GM18520 (cell line): ENCODE results near the gene RBM6.
"Not testable (repeated sequence)": the region's sequence is repeated elsewhere in the genome, so short reads cannot be mapped to it uniquely, and the experiment has no call there.

Experiments
- ATAC-seq: cut with Tn5 transposase; IDR thresholded peaks from one replicate; pipeline ENCODE4 v1.9.1; 2021; ENCODE audit not compliant: unreplicated experiment

The RBM6 gene

DNA sequence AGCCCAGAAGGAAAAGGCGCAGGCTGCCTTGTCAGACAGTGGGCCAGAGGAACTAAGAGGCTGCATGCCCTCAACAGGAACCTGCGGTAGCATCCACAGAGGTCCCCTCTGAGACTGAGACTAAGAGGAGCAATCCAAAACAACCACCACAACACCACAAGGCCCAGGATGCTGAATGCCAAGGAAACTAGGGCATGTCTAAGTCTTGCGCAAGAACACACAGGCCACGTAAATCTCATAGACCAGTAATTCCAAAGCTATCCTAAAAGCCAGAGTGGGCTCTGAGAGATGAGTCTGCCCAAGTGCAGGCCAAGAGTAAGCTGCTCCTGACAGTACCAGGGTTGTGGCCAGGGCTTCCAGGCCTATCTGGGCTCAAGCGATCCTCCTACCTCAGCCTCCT is 23.3 kb upstream of the RBM6 start:
- ATAC-seq = no peak

DNA sequence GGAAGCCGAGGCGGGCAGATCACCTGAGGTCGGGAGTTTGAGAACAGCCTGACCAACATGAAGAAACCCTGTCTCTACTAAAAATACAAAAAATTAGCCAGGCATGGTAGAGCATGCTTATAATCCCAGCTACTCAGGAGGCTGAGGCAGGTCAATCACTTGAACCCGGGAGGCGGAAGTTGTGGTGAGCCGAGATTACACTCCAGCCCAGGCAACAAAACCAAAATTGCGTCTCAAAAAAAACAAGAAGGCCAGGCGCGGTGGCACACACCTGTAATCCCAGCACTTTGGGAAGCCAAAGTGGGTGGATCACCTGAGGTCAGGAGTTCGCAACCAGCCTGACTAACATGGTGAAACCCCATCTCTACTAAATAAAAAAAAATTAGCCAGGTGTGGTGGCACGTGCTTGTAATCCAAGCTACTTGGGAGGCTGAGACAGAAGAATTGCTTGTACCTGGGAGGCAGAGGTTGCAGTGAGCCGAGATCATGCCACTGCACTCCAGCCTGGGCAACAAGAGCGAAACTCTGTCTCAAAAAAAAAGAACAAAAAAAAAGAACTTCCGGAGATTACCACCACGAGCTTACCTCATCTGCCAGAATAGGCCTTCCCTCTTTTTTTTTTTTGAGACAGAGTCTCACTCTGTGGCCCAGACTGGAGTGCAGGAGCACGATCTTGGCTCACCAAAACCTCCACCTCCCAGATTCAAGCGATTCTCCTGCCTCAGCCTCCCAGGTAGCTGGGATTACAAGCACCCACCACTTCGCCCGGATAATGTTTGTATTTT is 22.0 kb upstream of the RBM6 start:
- not testable (repeated sequence) for ATAC-seq

DNA sequence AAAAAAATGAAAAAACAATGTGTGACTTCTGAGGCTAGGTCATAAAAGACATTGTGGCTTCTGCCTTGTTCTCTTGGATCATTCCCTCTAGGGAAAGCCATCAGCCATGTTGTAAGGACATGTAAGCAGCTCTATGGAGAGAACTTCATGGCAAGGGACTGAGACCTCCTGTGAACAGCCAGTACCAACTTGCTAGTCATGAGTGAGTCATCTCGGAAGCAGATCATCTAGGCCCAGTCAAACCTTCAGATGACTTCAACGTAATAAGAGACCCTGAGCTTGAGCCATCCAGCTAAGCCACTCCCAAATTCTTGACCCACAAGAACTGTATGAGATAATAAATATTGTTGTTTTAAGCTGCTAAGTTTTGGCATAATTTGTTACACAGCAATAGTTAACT is 15.3 kb upstream of the RBM6 start:
- ATAC-seq = no peak

DNA sequence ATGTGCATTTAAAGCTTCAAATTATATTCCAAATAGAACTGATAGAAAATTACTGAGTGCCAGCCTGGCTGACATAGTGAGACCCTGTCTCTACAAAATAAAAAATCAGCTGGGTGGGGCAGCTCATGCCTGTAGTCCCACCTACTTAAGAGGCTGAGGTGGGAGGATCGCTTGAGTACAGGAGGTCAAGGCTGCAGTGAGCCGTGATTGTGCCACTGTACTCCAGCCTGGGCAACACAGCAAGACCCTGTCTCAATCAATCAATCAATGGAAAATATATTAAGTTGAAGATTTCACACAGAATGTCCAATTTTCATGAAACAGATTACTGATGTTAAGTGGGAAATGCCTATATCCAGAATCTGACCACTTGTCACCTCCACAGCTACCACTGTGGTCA is 14.5 kb upstream of the RBM6 start:
- no peak for ATAC-seq

DNA sequence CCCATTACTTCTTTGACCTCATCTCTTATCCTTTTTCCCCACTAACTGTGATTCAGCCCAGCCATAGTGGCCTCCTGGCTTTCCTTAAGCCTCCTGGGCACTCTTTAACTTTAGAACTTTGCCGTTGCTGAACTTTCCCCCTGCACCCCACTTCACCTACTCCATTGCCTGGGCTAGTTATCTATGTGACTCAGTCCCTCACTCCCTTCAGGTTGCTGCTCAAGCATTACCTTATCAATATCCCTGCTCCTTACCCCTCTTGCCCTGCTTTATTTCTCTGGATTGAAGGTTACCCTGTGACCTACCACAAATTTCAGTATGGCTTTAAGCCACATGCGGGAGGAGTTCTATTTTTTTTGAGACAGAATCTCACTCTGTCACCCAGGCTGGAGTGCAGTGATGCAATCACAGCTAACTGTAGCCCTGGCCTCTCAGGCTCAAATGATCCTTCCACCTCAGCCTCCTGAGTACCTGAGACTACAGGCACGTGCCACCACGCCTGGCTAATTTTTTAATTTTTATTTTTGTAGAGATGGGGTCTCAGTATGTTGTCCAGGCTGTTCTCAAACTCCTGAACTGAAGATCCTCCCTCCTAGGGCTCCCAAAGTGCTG is 13.7 kb upstream of the RBM6 start:
- ATAC-seq = no peak

DNA sequence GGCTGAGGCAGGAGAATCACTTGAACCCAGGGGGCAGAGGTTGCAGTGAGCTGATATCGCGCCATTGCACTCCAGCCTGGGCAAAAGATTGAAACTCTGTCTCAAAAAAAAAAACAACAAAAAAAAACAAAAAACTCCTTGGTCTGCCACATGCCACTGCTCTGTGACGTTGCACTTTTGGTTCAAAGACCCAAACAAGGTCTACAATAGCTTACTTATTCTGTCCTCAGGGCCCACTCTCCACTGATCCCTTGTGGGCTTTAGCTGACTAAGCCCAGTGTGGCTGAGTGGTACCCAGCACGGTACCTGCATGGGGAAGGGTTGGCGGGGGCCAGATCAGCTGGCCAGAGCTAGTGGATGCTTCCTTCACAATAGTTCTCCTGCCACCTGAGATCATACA is 12.2 kb upstream of the RBM6 start:
- no peak for ATAC-seq

DNA sequence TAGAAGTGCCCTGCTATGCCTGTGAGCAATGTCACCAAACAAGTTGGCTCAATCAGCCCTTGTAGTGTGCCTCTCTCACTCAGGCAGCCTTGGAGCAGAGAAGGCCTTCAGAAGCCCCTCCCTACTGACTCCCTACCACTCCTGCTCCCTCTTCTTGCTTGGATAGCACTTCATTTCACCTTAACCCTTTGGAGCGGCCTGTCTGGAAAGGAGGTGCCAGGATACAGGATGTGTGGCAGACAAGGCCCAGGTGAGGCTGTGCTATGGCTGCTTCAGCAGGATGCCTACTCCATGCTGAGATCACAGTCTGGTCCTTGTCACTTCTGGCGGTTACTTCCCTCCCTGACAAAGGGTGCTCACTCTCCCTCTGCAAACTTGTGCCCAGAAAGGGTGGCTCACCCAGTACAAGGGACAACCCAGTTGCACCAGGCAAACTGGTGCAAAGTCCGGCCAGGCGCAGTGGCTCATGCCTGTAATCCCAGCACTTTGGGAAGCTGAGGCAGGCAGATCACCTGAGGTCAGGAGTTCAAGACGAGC is 11.4 kb upstream of the RBM6 start:
- no peak for ATAC-seq

DNA sequence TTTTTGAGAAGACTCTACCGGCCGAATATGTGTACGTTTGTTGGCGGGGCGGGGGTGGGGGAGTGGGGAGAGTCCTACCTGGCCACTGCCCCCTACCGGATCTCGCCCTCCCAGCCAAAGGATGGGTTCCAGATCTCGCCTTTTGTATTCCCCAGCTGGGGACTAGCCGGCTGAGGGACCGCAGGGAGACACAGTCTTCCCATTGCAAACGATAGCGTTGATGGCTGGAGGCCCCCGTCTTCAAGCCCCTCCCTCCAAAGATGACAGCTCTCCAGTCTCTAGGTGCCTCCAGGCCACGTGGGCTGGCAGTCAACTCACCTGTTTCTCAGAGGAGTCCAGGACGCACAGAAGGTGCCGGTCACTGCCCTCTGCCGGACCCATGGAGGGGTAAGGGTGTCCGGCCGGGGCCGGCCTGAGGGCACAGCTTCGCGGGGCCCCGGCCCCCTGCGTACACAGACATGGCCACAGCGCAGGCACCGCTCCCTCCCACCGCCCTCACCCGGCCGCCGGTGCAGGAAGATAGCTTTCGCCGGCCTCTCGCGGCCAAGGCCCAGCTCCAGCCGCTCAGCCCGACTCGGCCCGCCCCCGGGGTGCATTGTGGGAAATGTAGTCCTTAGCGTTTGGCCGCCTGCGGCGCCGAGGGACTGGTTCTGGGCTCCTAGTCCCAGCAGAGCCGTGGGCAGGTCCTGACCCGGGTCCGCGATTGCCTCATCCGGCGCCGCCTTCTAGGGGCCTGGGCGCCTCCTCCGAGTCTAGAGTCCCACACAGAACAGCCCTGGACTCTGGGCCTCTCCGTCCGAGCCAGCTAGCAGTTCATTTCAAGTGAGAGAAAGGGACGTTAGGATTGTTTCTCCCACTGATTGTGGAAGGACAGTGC is 10.4 kb upstream of the RBM6 start, which contains the start of gene MON1A:
MON1A (minus strand) TSS at position 521 of the 877 bp plus-strand sequence. CDS start 16,465 bp downstream, outside the sequence.
- ATAC-seq = peak; percentile 79

DNA sequence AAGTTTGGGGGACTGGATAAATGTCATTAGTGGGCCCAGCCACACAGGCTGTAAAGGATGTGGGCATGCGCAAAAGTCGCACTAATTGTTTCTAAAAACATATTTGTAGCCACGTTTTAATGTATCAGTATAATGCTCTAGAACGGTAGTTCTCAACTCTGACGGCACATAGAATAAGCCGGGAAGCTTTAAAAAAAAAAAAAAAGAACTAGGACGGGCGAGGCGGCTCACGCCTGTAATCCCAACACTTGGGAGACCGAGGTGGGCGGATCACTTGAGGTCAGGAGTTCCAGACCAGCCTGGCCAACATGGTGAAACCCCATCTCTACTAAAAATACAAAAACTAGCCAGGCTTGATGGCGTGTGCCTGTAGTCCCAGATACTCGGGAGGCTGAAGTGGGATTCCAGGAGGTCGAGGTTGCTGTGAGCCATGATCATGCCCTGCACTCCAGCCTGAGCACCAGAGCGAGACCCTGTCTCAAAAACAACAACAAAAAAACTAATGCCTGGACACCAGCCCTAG is 9.7 kb upstream of the RBM6 start:
- ATAC-seq = no peak

DNA sequence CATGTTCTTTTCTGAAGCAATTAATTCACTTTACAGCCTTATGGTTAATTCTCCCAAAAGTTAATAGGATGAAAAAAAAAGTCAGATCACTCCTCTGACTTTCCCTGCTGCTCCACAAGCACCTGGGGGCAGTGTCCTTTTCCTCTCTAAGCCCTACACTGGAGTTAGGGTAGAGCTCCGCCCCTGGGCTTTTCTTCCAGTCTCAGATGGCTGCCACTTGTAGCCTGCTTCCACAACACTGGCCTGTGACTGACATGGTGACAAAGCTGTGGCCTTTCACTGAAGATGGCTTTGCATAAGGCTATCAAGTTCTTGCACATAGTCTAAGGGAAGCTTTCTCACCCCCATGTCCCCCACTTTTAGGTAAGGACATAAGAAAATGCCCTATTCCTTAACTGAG is 9.0 kb upstream of the RBM6 start:
- ATAC-seq = no peak

DNA sequence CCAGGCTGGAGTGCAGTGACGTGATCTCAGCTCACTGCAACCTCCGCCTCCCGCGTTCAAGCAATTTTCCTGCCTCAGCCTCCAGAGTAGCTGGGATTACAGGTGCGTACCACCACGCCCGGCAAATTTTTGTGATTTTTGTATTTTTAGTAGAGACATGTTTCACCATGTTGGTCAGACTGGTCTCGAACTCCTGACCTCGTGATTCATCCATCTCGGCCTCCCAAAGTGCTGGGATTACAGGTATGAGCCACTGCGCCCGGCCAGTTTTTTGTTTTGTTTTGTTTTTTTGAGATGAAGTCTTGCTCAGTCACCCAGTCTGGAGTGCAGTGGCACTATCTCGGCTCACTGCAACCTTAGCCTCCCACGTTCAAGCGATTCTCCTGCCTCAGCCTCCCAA is 7.7 kb upstream of the RBM6 start:
- not testable (repeated sequence) for ATAC-seq

DNA sequence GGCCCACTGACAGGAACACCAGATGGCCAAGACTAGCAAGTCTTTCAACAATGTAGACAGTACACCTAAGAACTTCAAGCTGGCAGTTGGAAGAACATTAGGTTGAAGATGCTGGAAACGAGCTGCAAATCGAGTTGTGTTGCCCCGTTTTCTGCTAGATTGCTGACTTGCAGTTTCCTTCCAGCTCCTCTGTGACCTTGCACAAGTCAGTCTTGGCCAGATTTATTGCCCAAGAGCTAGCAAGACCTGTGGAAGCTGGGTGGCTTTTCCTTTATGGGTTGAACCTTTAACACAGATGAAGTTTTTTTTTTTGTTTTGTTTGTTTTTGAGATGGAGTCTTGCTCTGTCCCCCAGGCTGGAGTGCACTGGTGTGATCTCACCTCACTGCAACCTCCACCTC is 2.9 kb upstream of the RBM6 start:
- no peak for ATAC-seq

DNA sequence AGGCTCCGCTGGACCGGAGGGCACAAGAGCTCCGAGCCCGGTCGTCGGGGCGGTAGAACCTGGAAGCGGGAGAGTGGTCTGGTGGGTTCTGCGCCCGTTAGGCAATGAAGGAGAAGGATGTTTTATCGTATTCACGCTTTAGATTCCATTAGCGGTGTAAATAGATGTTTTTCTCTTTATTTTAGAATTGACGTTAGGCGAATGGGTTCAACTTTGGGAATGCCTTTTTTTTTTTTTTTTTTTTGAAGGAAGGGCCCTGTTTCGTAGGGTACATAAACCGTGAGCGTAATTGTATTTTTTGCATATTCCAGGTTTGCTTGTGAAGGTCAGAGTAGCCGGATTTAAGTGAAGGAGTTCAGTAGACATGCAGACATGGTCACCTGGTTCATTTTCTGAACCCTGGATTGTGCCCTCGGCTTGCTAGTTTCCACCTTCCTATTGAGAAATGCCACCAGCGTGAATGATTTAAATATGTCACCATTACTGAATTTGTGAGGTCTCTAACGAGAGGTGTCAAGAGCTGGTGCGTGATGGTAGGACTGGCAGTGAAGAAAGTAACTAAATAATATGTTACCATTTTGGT is 808 bp downstream of the RBM6 start:
- no peak for ATAC-seq

DNA sequence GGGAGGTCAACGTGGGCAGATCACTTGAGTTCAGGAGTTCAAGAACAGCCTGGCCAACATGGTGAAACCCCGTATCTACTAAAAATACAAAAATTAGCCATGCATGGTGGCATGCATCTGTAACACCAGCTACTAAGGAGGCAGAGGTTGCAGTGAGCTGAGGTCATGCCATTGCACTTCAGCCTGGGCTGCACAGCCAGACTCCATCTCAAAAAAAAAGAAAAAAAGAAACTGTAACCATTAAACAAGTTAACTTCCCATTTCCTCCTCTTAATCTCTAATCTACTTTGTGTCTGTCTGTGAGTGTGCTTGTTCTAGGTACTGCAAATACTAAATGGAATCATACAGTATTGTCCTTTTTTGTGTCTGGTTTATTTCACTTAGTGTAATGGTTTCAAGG is 2.7 kb downstream of the RBM6 start:
- no peak for ATAC-seq

DNA sequence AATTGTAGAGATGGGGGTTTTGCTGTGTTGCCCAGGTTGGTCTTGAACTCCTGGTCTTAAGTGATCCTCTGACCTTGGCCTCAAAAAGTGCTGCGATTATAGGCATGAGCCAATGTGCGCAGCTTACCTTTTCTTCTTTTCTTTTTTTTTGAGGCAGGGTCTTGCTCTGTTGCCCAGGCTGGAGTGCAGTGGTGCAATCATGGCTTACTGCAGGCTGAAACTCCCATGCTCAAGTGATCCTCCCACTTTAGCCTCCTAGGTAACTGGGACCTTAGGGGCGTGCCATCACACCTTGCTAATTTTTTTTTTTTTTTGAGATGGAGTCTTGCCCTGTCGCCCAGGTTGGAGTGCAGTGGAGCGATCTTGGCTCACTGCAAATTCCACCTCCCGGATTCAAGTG is 13.0 kb downstream of the RBM6 start:
- no peak for ATAC-seq

DNA sequence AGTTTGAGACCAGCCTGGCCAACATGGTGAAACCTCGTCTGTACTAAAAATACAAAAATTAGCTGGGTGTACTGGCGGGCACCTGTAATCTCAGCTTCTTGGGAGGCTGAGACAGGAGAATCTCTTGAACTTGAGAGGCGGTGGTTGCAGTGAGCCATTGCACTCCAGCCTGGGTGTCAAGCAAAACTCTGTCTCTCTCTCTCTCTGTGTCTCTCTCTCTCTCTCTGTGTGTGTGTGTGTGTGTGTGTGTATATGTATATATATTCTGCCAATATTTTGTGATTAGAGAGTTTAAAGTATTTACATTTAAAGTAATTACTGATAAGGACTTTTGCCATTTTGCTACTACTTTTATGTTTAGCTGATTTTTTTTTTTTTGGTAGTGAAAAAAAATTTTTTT is 15.7 kb downstream of the RBM6 start:
- no peak for ATAC-seq

DNA sequence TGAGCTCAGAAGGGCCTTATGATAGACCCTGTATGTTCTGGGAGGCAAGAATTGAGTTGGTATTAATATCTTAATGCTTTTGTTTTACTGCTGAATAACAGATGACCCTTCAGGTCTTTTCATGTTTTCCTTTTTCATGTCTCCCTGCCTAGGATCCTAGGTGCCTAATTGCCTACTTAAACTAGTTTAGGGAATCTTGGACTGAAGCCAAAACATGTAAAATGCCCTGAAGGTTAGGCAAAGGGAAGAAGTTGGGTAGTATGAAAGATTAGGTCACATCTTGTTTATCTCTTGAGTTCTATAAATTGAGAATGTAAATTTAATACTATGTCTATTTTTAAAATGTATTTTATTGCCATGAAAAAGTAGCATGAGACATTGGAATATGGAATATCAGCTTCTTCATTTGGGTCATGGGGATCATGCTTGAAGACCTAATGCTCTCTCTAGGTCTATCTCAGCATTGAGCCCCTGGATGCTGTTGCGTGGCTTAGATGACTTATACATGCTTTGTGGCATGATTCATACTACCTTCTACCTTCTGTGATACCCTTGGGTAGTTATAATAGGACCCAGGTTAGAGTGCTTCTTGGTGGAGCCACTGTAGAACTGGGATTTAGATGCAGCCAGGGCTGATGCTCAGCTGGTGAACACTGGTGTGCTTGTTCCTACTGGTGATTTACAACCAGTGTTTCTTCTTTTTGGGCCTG is 26.4 kb downstream of the RBM6 start:
- ATAC-seq = no peak

DNA sequence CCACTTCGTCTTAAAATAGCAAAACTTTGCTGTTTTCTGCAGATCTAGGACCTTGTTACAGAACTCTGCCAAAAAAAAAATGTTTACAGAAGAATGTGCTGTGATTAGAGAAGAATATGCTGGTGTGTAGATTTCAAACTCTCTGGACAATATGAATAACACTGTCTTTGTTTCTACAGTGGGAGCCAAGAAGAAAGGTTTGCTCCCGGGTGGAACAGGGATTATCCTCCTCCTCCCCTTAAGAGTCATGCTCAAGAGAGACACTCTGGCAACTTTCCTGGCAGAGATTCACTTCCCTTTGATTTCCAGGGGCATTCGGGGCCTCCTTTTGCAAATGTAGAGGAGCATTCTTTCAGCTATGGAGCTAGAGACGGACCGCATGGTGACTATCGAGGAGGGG is 27.3 kb downstream of the RBM6 start:
- no peak for ATAC-seq

DNA sequence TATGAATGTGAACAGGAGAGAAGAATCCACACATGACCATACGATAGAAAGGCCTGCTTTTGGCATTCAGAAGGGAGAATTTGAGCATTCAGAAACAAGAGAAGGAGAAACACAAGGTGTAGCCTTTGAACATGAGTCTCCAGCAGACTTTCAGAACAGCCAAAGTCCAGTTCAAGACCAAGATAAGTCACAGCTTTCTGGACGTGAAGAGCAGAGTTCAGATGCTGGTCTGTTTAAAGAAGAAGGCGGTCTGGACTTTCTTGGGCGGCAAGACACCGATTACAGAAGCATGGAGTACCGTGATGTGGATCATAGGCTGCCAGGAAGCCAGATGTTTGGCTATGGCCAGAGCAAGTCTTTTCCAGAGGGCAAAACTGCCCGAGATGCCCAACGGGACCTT is 28.4 kb downstream of the RBM6 start:
- no peak for ATAC-seq

DNA sequence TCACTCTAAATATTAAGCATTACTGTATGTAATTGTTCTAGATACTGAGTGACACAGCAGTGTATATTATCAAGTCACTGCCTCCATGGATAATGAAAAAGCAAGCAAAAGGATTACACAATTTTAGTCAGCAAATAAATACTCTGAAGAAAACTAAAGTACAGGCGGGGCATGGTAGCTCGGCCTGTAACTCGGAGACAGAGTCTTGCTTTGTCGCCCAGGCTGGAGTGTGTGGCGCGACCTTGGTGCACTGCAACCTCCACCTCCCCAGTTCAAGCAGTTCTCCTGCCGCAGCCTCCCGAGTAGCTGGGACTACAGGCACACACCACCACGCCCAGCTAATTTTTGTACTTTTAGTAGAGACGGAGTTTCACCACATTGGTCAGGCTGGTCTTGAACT is 32.7 kb downstream of the RBM6 start:
- ATAC-seq = no peak
